NOMO-1 treated with dmso at 0.1 percent for 144 hours (cell line): ENCODE data around the gene DRD1.

ENCODE experiments used
- DNase-seq: peaks from one replicate; lab custom pipeline; 2025; ENCODE audit not compliant: unreplicated experiment; lab: John Stamatoyannopoulos, UW

The DRD1 gene

DNA sequence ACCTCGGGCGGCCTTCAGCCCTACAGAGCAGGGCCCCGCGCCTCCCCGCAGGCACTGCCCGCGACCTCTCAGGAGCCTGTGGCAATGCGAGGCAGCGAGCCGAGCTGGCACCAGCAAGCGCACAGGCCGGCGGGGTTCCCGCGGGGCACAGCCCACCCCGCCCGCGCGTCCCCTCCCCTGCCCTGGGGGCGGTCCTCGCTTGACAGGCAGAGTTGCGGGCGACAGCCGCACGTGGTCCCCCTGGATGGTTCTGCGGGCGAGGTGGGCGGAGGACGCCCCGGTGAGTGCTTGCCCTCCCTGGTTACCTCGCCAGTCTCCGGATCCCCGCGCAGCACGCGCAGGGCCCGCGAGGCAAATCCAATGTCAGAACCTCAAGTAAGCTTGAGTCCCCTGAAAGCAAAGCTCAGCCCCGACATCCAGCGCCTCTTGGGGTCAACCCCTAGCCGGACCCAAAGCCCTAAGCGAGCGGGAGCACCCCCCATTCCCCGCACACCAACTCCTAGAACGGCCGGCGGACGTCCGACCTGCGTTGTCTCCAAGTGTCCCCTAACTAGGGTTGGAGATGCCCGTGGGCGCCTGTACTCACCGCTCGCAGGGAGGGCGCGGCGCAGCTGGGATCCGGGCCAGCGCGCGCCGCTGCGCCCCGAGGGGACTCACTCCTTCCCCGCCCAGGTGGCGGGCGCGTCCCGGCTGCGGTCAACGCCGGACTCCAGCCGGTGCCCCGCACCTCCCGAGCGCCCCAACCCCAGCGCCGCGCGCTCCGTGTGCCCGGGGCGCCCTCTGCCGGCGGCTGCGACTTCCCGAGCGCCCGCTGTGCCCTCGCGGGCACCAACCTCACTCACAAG, at the start of gene DRD1:
Gene DRD1 (minus strand): TSS at position 123 of the 845 bp plus-strand sequence. CDS start 1,083 bp downstream, outside the sequence.
- DNase-seq = no peak

DNA sequence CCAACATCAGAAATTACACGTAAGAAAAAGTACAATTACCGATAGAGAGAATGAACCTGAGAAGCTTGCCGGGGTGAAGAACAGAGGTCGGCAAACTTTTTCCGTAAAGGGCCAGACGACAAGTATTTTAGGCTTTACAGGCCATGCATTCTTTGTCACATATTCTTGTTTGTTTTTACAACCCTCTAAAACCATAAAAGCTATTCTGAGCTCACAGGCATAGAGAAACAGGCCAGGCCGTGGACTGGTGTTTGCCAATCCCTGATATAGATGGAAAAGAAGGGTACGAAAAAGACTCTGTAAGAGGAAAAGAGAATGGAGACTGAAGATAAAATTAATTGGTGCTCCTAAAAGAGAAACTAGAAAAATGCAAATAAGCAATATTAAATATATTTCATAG, 49.7 kb upstream of the DRD1 start:
- no peak for DNase-seq

DNA sequence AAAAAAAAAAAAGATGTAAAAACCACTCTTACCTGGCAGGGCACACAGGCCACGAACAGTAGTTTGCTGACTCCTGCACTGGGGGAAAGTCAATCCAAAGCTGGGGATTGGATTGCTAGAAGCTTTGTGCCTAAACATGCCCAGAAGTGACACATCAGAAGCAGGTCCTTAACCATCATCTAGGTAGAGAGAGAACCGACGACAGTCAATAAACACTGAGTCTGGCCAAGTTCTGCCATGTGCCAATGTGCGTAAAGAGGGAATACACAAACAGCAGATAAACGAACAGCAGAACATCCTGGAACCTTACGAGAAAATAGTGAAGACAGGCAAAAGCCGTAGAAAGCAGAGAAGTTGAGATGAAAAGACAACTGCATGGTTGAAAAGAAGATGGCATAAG, 49.3 kb upstream of the DRD1 start:
- no peak for DNase-seq

DNA sequence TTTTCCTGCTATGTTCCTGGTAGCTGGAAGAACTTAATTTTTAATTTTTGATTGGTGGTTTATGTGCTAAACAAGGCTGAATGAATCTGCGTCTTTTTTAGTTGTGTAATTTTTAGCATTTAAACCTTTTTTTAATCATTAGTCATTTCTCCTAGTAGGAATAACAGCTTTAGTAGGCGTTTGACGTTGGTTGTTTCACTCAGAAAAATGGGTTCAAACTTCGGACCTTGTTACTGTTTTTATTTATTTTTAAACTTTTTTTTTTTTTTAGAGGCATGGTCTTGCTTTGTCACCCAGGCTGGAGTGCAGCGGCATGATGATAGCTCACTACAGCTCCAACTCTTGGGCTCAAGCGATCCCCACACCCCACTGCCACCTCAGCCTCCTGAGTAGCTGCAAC, 47.2 kb upstream of the DRD1 start:
- DNase-seq = no peak

DNA sequence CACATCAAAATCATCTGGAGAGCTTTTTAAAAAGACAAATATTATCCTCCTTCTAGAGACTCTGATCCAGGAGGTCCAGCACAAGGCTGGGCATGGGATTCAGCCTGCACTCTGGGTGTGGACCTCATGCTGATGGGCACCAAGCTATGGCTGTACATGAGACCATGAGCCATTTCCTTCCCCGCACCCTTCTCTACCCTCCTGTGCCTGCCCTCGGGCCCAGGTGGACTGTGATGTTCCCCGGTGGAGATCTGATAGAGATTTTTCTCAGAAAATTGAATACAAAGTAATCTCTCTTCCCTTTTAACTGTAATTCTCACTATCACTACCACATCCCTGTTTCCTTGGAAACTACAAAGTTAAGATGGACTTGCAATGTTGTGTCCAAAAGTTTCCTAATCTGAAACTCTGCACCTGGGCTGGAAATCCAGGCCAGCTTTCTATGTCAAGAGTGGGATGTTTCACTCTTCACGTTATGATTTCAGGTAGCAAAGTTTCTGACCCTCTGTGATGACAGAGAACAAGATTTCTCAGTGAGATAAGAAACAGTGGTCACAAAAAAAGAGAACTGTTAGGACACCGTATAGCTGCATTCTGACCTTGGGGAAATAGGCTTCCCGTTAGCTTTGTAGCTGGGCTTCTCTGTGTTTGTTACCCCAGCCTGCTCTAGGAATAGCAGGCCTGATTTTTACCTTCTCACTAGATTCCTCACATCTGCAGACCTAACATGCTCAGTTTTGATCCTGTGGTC, 45.9 kb upstream of the DRD1 start:
- DNase-seq = no peak

DNA sequence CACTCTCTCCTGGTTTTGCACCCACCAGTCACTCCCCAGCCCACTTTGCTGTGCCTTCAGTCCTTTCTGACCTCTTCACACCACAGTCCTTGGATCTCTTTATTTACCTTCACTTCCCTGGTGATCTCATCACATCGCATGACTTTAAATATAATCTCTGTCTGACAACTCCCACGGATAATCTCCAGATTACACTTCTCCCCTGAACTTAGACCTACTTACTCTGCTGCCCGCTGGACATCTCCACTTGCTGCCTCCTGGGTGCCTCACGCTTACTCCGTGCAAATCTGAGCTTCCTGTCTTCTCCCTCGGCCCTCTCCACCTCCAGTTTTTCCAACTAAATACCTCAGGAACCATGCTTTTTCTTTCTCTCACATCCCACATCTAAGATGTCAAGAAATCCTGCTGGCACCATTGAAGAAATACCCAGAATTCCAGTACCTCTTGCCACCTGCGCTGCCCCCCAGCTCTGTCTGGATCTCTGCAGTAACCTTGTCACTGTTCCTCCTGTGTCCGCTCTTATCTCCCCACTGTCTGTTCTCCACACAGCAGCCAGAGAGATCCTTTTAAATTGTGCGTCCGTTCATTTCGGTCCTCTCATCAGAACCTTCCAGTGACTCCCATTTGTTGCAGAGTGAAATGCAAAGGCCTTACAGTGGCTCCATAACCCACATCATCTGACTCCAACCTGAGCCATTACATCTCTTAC, 43.7 kb upstream of the DRD1 start:
- DNase-seq = no peak

DNA sequence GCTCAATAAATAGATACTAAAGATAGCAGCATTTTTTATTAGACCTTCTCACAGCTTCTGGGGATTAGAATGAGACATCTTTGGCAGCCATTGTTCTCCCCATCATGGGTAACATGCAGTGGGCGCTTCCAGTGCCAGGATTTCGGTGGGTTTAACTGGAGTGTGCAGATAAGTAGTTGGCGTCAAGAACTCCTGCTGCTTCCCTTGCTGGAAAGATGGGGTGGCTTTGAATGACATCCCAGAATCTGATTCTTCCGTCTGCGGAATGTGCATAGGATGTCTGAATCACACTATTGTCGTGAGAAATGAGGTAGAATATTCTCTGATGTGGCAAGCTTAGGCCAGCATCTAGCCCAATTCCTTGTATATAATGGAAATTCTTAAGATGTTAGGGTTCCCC, 41.6 kb upstream of the DRD1 start:
- no peak for DNase-seq

DNA sequence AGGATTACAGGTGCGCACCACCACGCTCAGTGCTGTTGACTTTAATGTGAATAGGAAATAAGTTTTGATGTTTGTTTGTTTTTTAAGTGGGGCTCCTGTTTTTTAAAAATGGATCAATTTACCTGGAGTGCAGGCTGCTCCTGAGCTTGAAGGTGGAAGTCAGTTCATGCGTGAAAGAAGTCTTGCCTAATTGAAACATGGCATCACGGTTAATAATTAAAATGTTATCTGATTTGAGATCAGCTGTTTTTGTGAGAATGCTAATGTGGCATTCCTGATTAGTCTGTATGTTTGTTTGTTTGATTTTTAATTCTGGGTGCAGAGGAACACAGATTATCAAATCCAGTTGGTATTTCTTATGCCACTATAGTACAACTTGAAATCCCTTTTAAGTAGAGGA, 40.8 kb upstream of the DRD1 start:
- DNase-seq = no peak

DNA sequence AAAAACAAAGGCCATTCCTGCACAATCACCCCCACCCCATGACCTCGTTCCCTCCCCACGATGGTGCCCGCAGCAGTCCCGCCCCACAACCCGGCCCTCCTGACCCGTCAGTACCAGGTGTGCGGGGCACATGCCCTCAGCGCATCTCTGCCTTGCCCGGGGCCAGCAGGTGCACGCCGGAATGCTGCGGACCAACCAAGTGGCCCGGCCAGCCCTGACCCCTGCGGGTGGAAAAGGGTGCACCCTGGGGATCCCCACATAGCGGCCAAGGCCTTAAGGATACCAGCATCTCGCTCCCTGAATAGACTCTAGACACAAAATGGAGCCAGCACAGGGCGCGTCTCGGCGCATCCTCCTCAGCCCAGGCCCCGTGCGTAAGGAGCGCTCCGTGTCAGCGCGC, 40.3 kb upstream of the DRD1 start:
- no peak for DNase-seq

DNA sequence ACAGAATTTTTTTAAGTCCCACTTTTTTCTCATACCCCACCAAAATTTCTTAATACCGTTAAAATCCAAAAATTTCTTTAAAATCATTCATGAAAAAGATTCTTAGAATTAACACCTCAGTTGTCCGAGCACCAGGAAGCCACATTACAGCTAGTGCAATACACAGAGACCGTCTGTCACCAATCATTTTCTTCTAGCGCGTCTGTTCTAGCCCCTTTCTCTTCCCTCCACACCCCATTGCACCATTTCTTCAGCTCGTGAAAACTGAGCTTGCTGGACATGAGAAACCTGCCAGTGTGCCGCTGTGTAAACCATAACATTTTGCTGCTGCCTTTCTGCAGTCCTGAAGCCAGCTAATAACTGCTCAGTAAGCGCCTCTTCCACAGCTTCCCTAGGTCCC, 39.4 kb upstream of the DRD1 start:
- DNase-seq = no peak

DNA sequence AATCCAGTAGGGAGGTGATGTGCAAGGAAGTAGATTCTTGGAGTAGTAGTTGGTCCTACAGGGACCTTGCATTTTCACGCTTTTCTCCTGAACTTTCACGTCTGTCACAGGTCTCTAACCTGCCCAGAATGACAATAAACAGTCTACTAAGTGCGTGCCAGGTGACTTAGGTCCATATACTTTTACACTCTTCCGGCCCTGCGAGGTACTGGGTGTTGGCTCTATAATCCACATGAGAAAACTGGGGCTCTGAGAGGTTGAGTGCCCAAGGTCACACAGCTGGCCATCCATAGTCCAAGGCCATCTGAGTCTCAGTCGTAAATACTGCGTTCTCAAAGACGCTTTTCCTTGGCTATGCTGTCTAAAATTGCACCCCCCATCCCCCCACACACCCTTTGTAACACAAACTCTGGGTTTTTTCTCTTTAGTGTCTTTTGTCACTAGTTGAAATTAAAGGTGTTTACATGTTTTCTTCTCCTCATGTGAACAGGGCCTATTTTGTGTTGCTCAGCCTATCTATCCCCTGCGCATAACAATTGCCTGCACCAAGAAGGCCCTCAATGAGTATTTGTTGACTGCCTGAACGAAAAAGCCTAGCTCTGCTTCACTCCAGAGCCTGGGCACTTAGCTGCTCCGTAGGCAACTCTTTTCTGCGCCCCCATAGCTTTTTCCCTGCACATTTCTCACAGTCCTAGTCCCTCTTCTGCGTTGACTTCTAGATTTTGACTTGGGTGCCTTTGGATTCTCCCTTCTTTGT, 35.3 kb upstream of the DRD1 start:
- DNase-seq = no peak

DNA sequence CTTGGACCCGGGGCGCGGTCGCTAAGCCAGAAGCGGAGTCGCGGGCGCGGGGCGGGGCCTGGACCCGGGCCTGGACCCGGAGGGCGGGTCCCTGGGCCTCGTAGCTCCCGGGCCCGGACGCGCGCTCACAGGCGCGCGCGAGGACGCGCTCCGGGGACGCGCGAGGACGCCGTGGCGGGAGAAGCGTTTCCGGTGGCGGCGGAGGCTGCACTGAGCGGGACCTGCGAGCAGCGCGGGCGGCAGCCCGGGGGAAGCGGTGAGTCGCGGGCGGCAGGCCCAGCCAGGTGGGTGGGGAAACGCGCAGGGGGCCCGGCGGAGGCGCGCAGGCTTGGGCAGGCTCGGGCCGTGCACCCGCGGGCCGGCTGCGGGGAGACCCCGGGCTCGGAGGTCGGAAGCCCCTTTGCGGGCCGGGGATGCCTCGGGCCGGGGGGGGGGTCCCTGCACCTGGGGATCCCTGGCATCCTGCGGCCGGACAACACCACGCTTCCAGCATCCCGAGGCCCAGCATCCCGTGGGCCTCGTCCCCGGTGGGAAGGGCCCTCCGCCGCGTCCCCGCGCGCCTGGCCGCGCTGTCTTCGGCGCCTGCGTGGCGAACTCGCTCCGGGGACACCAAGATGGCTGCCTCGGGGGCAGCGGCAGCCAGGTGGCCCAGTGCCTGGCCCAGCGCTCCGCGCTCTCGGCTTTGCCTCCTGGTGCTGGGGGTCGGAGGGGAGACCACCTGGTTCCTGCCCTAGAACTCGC, 34.6 kb upstream of the DRD1 start, which contains the start of gene SFXN1:
Gene SFXN1 (plus strand): TSS at position 177 of the 741 bp plus-strand sequence. CDS start 13,544 bp downstream, outside the sequence.
- DNase-seq = peak; percentile 43

DNA sequence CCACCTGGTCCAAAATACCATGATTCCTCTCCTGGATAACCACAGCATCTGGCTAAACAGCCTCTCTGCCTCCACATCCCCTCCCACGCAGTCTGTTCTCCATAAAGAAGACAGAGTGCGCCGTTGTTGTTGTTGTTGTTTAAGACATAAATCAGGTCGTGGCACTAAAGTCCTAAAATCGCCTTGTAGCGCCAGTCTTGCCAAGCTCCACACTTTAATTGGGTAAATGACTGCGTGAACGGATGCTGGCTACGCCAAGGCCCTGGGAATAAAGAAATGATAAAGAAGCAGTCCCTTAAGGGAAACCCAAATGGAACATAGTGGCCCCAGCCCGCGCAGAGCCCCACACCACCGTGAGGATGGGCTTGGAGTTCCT, 34.0 kb upstream of the DRD1 start:
- no peak for DNase-seq

DNA sequence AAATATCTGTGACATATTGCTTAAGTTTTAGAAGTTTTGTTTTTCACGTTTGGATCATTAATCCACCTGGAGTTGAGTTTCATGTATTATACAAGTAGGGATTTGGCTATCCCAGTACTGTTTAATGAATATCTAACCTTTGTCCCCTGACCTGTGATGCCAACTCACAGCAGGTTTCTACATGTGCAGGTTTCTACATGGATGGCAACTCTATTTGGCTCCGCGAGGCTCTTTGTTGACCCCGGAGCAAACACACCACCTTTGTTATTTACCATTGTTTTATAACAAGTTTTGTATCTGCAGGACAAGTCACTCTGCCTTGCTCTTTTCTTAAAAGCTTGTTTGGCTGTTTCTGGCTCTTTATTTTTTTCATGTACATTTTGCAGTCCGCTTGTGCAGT, 33.5 kb upstream of the DRD1 start:
- no peak for DNase-seq

DNA sequence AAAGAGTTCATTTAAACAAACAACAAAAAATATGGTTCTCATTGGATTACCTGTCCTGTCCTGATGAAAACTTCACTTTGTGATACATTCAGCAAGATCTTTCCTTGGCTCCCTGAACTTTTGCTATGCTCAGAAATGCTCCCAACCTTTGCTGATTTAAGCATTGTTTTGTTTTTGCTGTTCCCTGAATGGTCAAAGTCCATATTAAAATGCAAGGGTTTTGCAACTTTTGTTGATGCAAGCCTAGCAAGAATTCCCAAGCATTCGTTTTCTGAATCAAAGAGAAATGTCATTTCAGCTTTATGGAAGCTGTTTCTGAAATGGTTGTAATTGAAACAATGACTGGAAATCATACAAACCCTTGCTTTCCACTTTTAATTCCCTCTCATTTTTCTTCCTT, 31.3 kb upstream of the DRD1 start:
- no peak for DNase-seq

DNA sequence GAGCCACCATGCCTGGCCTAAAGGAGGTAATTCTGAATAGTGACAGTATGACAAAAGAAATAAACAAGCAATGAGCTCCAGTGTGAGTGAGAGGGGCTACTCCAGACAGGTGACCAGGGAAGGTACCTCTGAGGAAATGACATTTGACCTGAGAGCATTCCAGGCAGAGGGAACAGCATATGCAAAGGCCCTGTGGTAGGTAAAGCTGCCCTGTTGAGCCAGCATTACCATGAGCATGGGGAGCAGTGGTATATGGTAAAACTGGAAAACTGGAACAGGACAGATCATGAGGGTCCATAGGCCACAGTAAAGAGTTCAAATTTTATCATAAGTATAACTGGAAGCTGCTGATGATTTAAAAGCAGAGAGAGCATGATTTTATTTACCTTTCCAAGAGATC, 28.4 kb upstream of the DRD1 start:
- DNase-seq = no peak

DNA sequence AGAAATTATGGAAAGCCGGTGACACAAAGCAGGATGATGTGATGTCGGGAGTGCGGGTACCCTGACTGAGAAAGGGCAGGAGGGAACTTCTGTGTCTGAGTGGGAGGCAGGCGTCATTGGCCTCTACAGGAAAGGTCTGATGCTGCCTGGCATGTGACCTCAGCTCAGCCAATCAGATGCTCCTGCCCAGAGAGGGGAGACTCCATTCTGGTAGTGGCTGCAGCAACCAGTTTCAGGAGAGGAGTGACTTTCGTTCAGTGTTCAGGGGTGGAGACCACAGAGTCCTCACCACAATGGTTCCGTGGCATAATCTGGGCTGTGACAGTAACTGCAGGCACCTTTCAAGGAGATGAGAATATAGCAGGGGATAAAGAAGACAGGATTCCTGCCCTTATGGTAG, 27.6 kb upstream of the DRD1 start:
- no peak for DNase-seq

DNA sequence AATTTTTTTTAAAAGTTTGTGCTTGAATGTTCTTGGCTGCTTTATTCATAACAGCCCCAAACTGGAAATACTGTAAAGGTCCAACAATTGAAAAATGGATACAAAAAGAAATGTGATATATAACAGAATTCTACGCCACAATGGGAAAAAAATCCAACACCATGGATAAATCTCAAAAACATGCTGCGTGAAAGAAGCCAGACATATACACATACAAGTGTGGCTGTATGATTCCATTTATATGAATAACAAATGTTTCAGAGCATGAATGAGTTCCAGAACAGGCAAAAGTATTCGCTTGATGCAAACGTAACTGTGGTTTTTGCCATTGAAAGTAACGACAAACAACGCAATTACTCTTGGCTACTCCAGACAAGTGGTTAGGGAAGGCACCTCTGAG, 27.2 kb upstream of the DRD1 start:
- DNase-seq = no peak

DNA sequence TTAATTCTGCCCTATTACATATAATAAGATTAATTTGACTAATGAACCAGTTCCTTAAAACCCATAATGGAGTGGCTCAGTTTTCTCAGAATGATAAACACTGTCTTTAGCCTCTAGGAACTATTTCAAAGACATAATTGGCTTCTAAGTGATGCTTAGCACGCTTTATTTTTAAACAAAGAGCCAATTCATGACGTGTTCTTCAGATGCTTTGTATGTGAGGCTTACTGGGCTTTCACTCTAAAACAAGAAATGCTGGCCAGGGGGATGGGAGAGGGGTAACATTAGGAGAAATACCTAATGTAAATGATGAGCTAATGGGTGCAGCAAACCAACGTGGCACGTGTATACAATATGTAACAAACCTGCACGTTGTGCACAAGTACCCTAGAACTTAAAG, 26.8 kb upstream of the DRD1 start:
- no peak for DNase-seq

DNA sequence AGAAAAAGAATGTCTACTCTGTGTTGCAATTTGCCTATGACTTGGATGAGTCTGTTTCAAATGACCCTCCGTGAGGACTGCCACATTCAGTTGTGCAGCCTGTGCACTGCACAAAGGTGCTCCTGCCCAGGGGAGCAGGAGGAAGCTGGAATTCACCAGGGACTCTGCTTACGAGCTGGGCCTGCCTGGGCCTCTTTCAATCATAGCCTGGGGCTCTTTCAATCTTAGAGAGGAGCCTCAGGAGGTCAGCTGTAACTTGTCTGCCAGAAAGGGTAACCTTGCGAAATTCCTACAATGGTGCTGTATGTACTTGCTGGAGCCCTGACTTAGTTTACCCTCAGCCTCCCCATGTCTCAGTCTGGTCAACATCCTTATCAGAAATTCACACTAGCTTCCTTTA, 25.9 kb upstream of the DRD1 start:
- DNase-seq = no peak
